ENCODE results near the gene GPR119. TPM values are rescaled to one million over a fixed set of nuclear protein-coding genes. Genes with fewer than 3 reads are reported as not detected.

Gene GPR119
- total and polyA plus RNA-seq, 2 experiments from 2014 or later: not detected

DNA sequence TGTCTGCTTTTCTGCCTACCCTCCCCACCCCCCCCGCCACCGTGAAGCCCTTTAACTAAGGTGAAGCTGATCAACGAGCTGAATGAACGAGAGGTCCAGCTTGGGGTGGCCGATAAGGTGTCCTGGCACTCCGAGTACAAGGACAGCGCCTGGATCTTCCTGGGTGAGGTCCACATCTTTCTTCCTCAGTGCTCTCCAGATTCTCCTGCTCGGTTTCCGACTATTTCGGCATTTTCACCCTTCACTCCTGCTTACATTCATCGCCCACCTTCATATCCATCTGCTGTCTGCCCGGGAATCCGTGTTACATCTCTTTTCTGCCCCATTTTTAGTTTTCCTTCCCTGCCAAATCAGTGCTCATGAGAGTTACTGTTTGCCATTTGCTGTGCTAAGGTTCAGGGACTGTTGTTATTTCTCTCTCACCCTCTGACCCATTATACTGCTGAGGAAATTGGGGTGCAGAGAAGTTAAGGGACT is 16.8 kb upstream of the GPR119 start:
- Histone ChIP-seq H3K4me1 (ENCODE audit: insufficient read depth) (no peaks in the 10 kb centered on the region), H2AFZ (peak overlapping the region; percentile 99), H3K4me3 (peak overlapping the region; percentile 97), H3F3A (ENCODE audit: insufficient read depth) (no peaks in the 10 kb centered on the region), H3K36me3 (ENCODE audit: low read depth) (no peaks in the 10 kb centered on the region), H3K27ac (no peak overlapping the region), H4K20me1 (ENCODE audit: insufficient read depth) (no peaks in the 10 kb centered on the region), H3K9me2 (ENCODE audit: insufficient read depth) (no peaks in the 10 kb centered on the region), H3K4me2 (ENCODE audit: unreplicated experiment) (peak overlapping the region; percentile 76), H3K9me3 (ENCODE audit: low read depth) (no peaks in the 10 kb centered on the region), H3K9ac (peak overlapping the region; percentile 83), H3K79me2 (ENCODE audit: insufficient read depth) (peaks cover 33% of the 10 kb centered on the region), H3K27me3 (replicated peaks; ENCODE audit: insufficient read depth) (no peaks in the 10 kb centered on the region)
- 0% methylated on average over 7 to 11 of the region's 13 CpGs for WGBS, 2 experiments (ENCODE audit: low coverage in 1 of 2, low lambda C conversion rate in 2 of 2, missing lambda C conversion rate in 2 of 2)
- no peak for TF ChIP-seq EZH2 (IDR thresholded peaks at IDR 0.05; ENCODE audit: insufficient read depth, poor library complexity, severe bottlenecking)
- TF ChIP-seq EZH2phosphoT487 (IDR thresholded peaks at IDR 0.05; ENCODE audit: insufficient read depth, low read depth): no peak
- peak; percentile 18 for DNase-seq
- in situ Hi-C loops (cut with MboI): no loop called here

DNA sequence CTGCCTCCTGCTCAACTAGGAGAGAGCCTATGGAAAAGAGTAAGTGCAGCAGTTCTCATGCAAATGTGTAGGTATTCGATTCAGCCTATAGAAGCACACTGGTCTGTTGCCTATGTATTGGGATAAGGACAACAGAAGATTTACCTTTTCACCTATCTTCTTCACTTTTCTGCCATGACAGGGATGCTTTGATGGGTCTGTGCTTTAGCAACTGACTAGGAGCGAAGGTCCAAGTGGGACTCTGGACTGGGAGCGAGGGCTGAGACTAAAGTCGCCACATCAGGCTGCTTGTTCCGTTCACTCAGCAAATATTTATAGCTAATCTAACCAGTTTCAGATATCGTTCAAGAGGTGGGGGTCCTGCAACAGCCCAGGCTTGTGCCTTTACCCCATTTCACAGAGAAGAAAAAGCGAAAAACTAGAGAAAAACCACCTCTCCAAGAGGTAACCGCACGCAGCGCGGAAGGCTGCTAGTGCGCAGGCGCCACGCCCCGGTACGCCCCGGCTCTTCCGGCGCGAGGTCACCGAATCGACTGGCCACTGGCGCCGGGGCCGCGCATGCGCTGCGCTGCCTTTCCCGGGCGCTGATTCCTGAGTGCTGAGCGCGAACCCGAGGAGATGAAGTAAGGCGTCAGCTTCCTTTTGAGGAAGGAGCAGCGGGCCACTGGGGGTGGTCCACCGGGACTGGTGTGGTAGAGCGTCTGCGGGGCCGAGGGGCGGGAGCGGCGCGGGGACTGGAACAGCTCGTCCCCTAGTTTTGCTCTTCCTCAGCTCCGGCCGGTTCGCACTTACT is 16.1 kb upstream of the GPR119 start, which contains the start of gene RBMX2:
Gene RBMX2, plus strand, starts transcription at position 573 of the 793 bp plus-strand sequence. Its CDS starts 46 bp downstream, at position 619.
- H2AFZ ChIP-seq: peak within 1 kb of the TSS; percentile 99
- no peaks in the 10 kb centered on the region for H3K36me3 ChIP-seq (ENCODE audit: low read depth)
- H3K27me3 ChIP-seq (replicated peaks; ENCODE audit: insufficient read depth): no peaks in the 10 kb centered on the region
- no peaks in the 10 kb centered on the region for H3F3A ChIP-seq (ENCODE audit: insufficient read depth)
- peak; percentile 84 for DNase-seq
- H3K9ac ChIP-seq: peak within 1 kb of the TSS; percentile 83
- no peaks in the 10 kb centered on the region for H3K9me2 ChIP-seq (ENCODE audit: insufficient read depth)
- H3K27ac ChIP-seq: peak within 1 kb of the TSS; percentile 49
- TF ChIP-seq EZH2phosphoT487 (IDR thresholded peaks at IDR 0.05; ENCODE audit: insufficient read depth, low read depth) (no peak), EZH2 (IDR thresholded peaks at IDR 0.05; ENCODE audit: insufficient read depth, poor library complexity, severe bottlenecking) (no peak)
- H3K79me2 ChIP-seq (ENCODE audit: insufficient read depth): peaks cover 33% of the 10 kb centered on the region
- no peaks in the 10 kb centered on the region for H4K20me1 ChIP-seq (ENCODE audit: insufficient read depth)
- in situ Hi-C loops (cut with MboI): no loop called here
- peak within 1 kb of the TSS; percentile 76 for H3K4me2 ChIP-seq (ENCODE audit: unreplicated experiment)
- 2 to 3% methylated on average over 9 to 30 of the region's 47 CpGs for WGBS, 2 experiments (ENCODE audit: low coverage in 1 of 2, low lambda C conversion rate in 2 of 2, missing lambda C conversion rate in 2 of 2)
- H3K4me1 ChIP-seq (ENCODE audit: insufficient read depth): no peaks in the 10 kb centered on the region
- peak within 1 kb of the TSS; percentile 97 for H3K4me3 ChIP-seq
- no peaks in the 10 kb centered on the region for H3K9me3 ChIP-seq (ENCODE audit: low read depth)

DNA sequence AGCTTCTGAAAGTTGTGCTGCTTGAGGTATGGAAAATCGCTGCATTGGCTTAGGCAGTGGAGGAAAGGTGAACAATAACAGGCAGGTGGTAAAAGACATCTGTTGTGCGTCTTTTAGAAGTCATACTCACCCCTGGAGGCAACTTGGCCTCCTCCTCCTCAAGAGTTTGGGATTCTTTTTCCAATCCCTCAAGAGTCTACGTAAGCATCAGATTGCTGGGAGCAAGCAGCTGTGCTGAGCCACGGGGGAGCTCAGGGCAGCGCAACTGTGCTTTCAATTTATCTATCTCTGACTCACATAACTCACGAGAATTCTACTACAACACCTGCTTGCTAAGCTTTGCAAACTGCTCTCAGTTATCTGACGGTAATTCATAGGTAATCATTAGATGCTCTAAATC is 9.9 kb upstream of the GPR119 start:
- Histone ChIP-seq H3K4me3 (no peak overlapping the region), H3F3A (ENCODE audit: insufficient read depth) (no peaks in the 10 kb centered on the region), H2AFZ (no peak overlapping the region), H3K79me2 (ENCODE audit: insufficient read depth) (no peaks in the 10 kb centered on the region), H3K9ac (no peak overlapping the region), H4K20me1 (ENCODE audit: insufficient read depth) (no peaks in the 10 kb centered on the region), H3K4me1 (ENCODE audit: insufficient read depth) (no peaks in the 10 kb centered on the region), H3K27me3 (replicated peaks; ENCODE audit: insufficient read depth) (no peaks in the 10 kb centered on the region), H3K9me2 (ENCODE audit: insufficient read depth) (no peaks in the 10 kb centered on the region), H3K27ac (no peak overlapping the region), H3K9me3 (ENCODE audit: low read depth) (no peaks in the 10 kb centered on the region), H3K36me3 (ENCODE audit: low read depth) (no peaks in the 10 kb centered on the region), H3K4me2 (ENCODE audit: unreplicated experiment) (no peak overlapping the region)
- in situ Hi-C loops (cut with MboI): loop anchor here (10.0 kb wide), 1 partner anchor 519 kb away; no protein-coding TSS in a partner anchor
- DNase-seq: no peak
- TF ChIP-seq EZH2phosphoT487 (IDR thresholded peaks at IDR 0.05; ENCODE audit: insufficient read depth, low read depth) (no peak), EZH2 (IDR thresholded peaks at IDR 0.05; ENCODE audit: insufficient read depth, poor library complexity, severe bottlenecking) (no peak)
- WGBS, 2 experiments (ENCODE audit: low coverage in 1 of 2, low lambda C conversion rate in 2 of 2, missing lambda C conversion rate in 2 of 2): 45 to 48% methylated on average over 6 to 7 of the region's 7 CpGs

DNA sequence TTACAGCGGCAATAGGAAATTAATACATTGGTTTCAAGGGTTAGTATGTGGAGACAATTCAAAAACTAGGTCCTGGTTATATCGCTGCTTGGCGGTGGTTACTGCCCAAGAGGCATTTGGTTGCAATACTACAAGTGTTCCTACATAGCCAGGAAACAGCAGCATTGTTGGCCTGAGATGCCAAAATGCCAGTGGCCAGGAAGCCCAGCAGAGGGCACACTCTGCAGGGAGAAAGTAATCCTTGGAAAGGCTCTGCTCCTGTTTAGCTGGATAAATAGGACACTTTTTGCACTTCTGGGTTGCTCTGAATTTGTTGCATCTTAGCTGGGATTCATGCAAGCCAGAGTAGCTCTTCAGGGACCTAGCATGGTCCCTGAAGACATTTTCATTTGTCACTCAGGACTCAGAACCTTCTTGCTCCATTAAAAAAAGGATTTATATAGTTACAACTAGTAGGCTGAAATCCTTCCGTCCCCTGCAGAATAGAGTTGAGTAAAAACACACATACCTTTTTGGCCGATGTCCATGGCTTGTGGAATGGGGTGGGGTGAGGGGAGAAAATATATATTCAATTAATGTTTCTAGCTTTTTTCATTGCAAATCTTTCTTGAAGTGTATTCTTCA is 8.1 kb upstream of the GPR119 start:
- H3K79me2 ChIP-seq (ENCODE audit: insufficient read depth): no peaks in the 10 kb centered on the region
- H3K4me1 ChIP-seq (ENCODE audit: insufficient read depth): no peaks in the 10 kb centered on the region
- 20 to 22% methylated on average over 5 of the region's 5 CpGs for WGBS, 2 experiments (ENCODE audit: low coverage in 1 of 2, low lambda C conversion rate in 2 of 2, missing lambda C conversion rate in 2 of 2)
- in situ Hi-C loops (cut with MboI): loop anchor here (10.0 kb wide), 1 partner anchor 521 kb away; no protein-coding TSS in a partner anchor
- no peak overlapping the region for H3K9ac ChIP-seq
- H3K36me3 ChIP-seq (ENCODE audit: low read depth): no peaks in the 10 kb centered on the region
- H3K9me3 ChIP-seq (ENCODE audit: low read depth): no peaks in the 10 kb centered on the region
- DNase-seq: peak; percentile 67
- no peak overlapping the region for H3K4me2 ChIP-seq (ENCODE audit: unreplicated experiment)
- no peaks in the 10 kb centered on the region for H3K27me3 ChIP-seq (replicated peaks; ENCODE audit: insufficient read depth)
- no peak overlapping the region for H2AFZ ChIP-seq
- no peaks in the 10 kb centered on the region for H3K9me2 ChIP-seq (ENCODE audit: insufficient read depth)
- H3K4me3 ChIP-seq: no peak overlapping the region
- no peak overlapping the region for H3K27ac ChIP-seq
- no peaks in the 10 kb centered on the region for H3F3A ChIP-seq (ENCODE audit: insufficient read depth)
- no peak for TF ChIP-seq EZH2phosphoT487 (IDR thresholded peaks at IDR 0.05; ENCODE audit: insufficient read depth, low read depth)
- TF ChIP-seq EZH2 (IDR thresholded peaks at IDR 0.05; ENCODE audit: insufficient read depth, poor library complexity, severe bottlenecking): no peak
- no peaks in the 10 kb centered on the region for H4K20me1 ChIP-seq (ENCODE audit: insufficient read depth)

Measured in GM23248 (cell line).